GM12878 (cell line): Measurements from ENCODE around the gene KRTAP5-2. TPM values are rescaled to one million over a fixed set of nuclear protein-coding genes. Genes with fewer than 3 reads are reported as not detected.

Source experiments
- ATAC-seq: fragments of 200-7000 bp; cut with Tn5 transposase; 3 replicates; pipeline ENCODE4 v1.9.1; 2020; ENCODE audit warnings: mild to moderate bottlenecking, moderate library complexity
- BruUV-seq: library from RNA; stranded (reverse); fragments of 400-500 nt; replicated peaks from 2 replicates; lab custom pipeline; 2021; lab: Mats Ljungman, UMichigan
- CTCF ChIA-PET: fragments of 300-600 bp; sonication (Branson Sonifier 250); formaldehyde crosslinking; extraction: SDS; loops from one replicate; lab custom pipeline; 2021; ENCODE audit warnings: inconsistent platforms; lab: Yijun Ruan, JAX
- POLR2A ChIA-PET: fragments of 350-600 bp; formaldehyde crosslinking; extraction: SDS; loops from one replicate; lab custom pipeline; 2021; ENCODE audit warnings: inconsistent platforms; lab: Charles Lee
- RAD21 ChIA-PET: fragments of 300-600 bp; sonication (Branson Sonifier 250); formaldehyde crosslinking; loops from one replicate; lab custom pipeline; 2023; ENCODE audit warnings: antibody characterized with exemption; ENCODE audit not compliant: unreplicated experiment; lab: Charles Lee
- SMC1A ChIA-PET: fragments of 300-600 bp; sonication (Branson Sonifier 250); formaldehyde crosslinking; loops from one replicate; lab custom pipeline; 2023; ENCODE audit not compliant: unreplicated experiment, uncharacterized antibody; lab: Charles Lee
- DNase-seq: peaks from one replicate; pipeline ENCODE4 v3.0.0-alpha.2; 2011; ENCODE audit warnings: low read depth, low spot score
- FAIRE-seq: peaks from 3 replicates; lab custom pipeline; 2011; peaks lifted over from hg19 to GRCh38; lab: Jason Lieb, UNC
- H2AFZ ChIP-seq: 2 replicates; pipeline ENCODE4 v1.6.0; 2011; ENCODE audit warnings: low read depth, low read length, control low read depth; ENCODE audit not compliant: control insufficient read depth
- H3K27ac ChIP-seq: 2 replicates; pipeline ENCODE4 v1.5.1; 2011; ENCODE audit warnings: control low read depth; ENCODE audit not compliant: control insufficient read depth, insufficient read depth
- H3K27me3 ChIP-seq, 2 experiments: replicated peaks in 1 of 2; 2 replicates each; pipeline versions ENCODE4 v1.6.0 to v1.6.1; 2011; ENCODE audit warnings: low read length in 1 of 2; ENCODE audit not compliant: control insufficient read depth in 2 of 2, insufficient read depth in 2 of 2
- H3K36me3 ChIP-seq, 2 experiments: 2 replicates each; pipeline ENCODE4 v1.5.1; 2011; ENCODE audit warnings: low read length in 1 of 2; ENCODE audit not compliant: control insufficient read depth in 2 of 2, insufficient read depth in 2 of 2
- H3K4me1 ChIP-seq: 2 replicates; pipeline ENCODE4 v1.6.1; 2011; ENCODE audit warnings: mild to moderate bottlenecking, low read length, moderate library complexity, mixed read lengths; ENCODE audit not compliant: control insufficient read depth, insufficient read depth
- H3K4me2 ChIP-seq: 2 replicates; pipeline ENCODE4 v1.6.0; 2011; ENCODE audit warnings: control low read depth; ENCODE audit not compliant: control insufficient read depth, insufficient read depth
- H3K4me3 ChIP-seq: fragments of 200-600 bp; sonication (generic); 2 replicates; pipeline ENCODE4 v1.5.1; 2016
- H3K79me2 ChIP-seq: 2 replicates; pipeline ENCODE4 v1.6.0; 2011; ENCODE audit warnings: low read length; ENCODE audit not compliant: control insufficient read depth, insufficient read depth
- H3K9ac ChIP-seq: 2 replicates; pipeline ENCODE4 v1.8.0; 2011; ENCODE audit warnings: low read length, control low read depth, mixed read lengths; ENCODE audit not compliant: control insufficient read depth, insufficient read depth
- H3K9me3 ChIP-seq: replicated peaks from 3 replicates; pipeline ENCODE4 v1.5.1; 2011; ENCODE audit warnings: mild to moderate bottlenecking, low read length; ENCODE audit not compliant: control insufficient read depth, insufficient read depth
- H4K20me1 ChIP-seq: 2 replicates; pipeline ENCODE4 v1.6.0; 2011; ENCODE audit not compliant: control insufficient read depth, insufficient read depth
- ATF7 ChIP-seq: fragments of 450-650 bp; IDR thresholded peaks from 2 replicates; pipeline ENCODE4 v1.6.1; 2016; ENCODE audit warnings: low read depth, mild to moderate bottlenecking
- JUND ChIP-seq: IDR thresholded peaks from 2 replicates; pipeline ENCODE4 v1.6.1; 2012; ENCODE audit warnings: low read depth, mild to moderate bottlenecking, low read length, improper control_type of control experiment, moderate library complexity
- SIX5 ChIP-seq: IDR thresholded peaks from 2 replicates; pipeline ENCODE4 v1.6.1; 2011; ENCODE audit warnings: mild to moderate bottlenecking, low read depth, low read length, moderate library complexity; ENCODE audit not compliant: severe bottlenecking
- SPI1 ChIP-seq: IDR thresholded peaks from 2 replicates; pipeline ENCODE4 v1.6.1; 2011; ENCODE audit warnings: low read depth, mild to moderate bottlenecking, low read length, moderate library complexity, borderline replicate concordance; ENCODE audit not compliant: insufficient read depth
- TCF12 ChIP-seq: IDR thresholded peaks from 2 replicates; pipeline ENCODE4 v1.6.1; 2011; ENCODE audit warnings: low read depth, mild to moderate bottlenecking, low read length
- ZNF687 ChIP-seq: fragments of 450-650 bp; IDR thresholded peaks from 2 replicates; pipeline ENCODE4 v1.6.1; 2017; ENCODE audit warnings: mild to moderate bottlenecking, moderate library complexity
- WGBS: methylation state at CpG from one replicate; pipeline ENCODE4 v1.1.6; 2016; ENCODE audit warnings: low lambda C conversion rate; ENCODE audit not compliant: insufficient replicate concordance, insufficient coverage; ENCODE audit errors: missing lambda C conversion rate; 5-methylcytosine and 5-hydroxymethylcytosine counted together
- in situ Hi-C: fragments of 300-500 bp; cut with MboI; formaldehyde crosslinking; loops from 9 replicates; pipeline ENCODE4 v1.14.3; 2018; ENCODE audit warnings: mixed read lengths
- intact Hi-C: fragments of 100-400 bp; cut with micrococcal nuclease; formaldehyde crosslinking; loops from one replicate; pipeline ENCODE4 v1.14.2; 2022; ENCODE audit not compliant: unreplicated experiment
- polyA plus RNA-seq, 11 experiments: library from polyadenylated mRNA; depleted of rRNA in 4 of 11; unstranded in 6 of 11; stranded (reverse) in 5 of 11; fragments of >200 nt; fragmentation: Nextera tagmentation in 4 of 11; fragmentation: Illumina TruSeq in 1 of 11; extraction: Ambion mirVana in 4 of 11; extraction: Trizol in 1 of 11; gene quantifications; 1 replicate in 1 of 11; 2 replicates in 10 of 11; pipeline versions ENCODE4 v1.2.1 to v1.2.3, GENCODE V29; 2011 to 2016; ENCODE audit warnings: inconsistent platforms in 2 of 11, missing spikeins in 2 of 11, low read depth in 1 of 11
- total RNA-seq, 4 experiments: library from RNA; depleted of rRNA in 3 of 4; stranded (reverse); fragments of >200 nt in 3 of 4; fragmentation: Illumina TruSeq in 1 of 4; extraction: Trizol in 1 of 4; gene quantifications; 2 replicates each; pipeline versions ENCODE4 v1.2.1 to v1.2.3, GENCODE V29; 2013 to 2021

KRTAP5-2 gene
- total and polyA plus RNA-seq, 10 of the 15 experiments (the other 5 are each of a cell fraction or from before 2014, with no cell fraction given): not detected

GRCh38 chr11:1547467-1548098 is 50.5 kb downstream of the KRTAP5-2 start:
- in situ Hi-C loops (no loop called here), intact Hi-C loops (no loop called here)
- no peak for DNase-seq
- Histone ChIP-seq H3K9ac (no peak overlapping the region), H3K36me3 (no peaks in the 10 kb centered on the region), H3K27me3 (peaks cover 0 to 4% of the 10 kb centered on the region in 2 experiments; a peak in 2 of 4 replicates), H4K20me1 (no peaks in the 10 kb centered on the region), H3K27ac (no peak overlapping the region), H3K4me1 (no peaks in the 10 kb centered on the region), H3K4me2 (no peak overlapping the region), H3K9me3 (no peaks in the 10 kb centered on the region), H3K4me3 (no peak overlapping the region), H2AFZ (no peak overlapping the region), H3K79me2 (no peaks in the 10 kb centered on the region)
- TF ChIP-seq JUND: no peak
- no peak for TF ChIP-seq ZNF687
- TF ChIP-seq SIX5: no peak
- peak; percentile 15; the same call in 1 of the 2 replicates for TF ChIP-seq SPI1
- TF ChIP-seq ATF7: no peak
- TF ChIP-seq TCF12: no peak
- ATAC-seq: no peak; the same call in 2 of the 3 replicates
- ChIA-PET CTCF (interaction anchor here (0.6 to 1.3 kb wide), 2 partner anchors 21 to 27 kb away, joined by 4 to 10 read pairs; no protein-coding TSS in a partner anchor), RAD21 (interaction anchor here (1.1 to 2.1 kb wide), 2 partner anchors 27 to 35 kb away, joined by 5 to 23 read pairs; no protein-coding TSS in a partner anchor), SMC1A (no interaction called here), POLR2A (no interaction called here)
- no TSS peak for BruUV-seq
- no peak for FAIRE-seq
- 39% methylated on average over 23 of the region's 33 CpGs for WGBS

Other genes with a start within 250 kb of the KRTAP5-2 start
Only the 7 nearest of the 12 such genes appear.
- 12.2 and 12.9 TPM in 2 replicates for gene MOB2, start 111.5 kb downstream of the KRTAP5-2 start, total RNA-seq (2014; rRNA removed)
- 13.5 and 13.9 TPM in 2 replicates for gene MOB2, start 111.5 kb downstream of the KRTAP5-2 start, total RNA-seq (2014; rRNA removed; fragmentation: Illumina TruSeq; extraction: Trizol)
- 15.1 and 17.3 TPM in 2 replicates for gene MOB2, start 111.5 kb downstream of the KRTAP5-2 start, total RNA-seq (2021)
- gene MOB2, start 111.5 kb downstream of the KRTAP5-2 start, polyA plus RNA-seq (2011; rRNA removed): 21.8 and 34.6 TPM in 2 replicates
- gene MOB2, start 111.5 kb downstream of the KRTAP5-2 start, polyA plus RNA-seq (2014; fragmentation: Illumina TruSeq; extraction: Trizol): 12.6 and 21.1 TPM in 2 replicates
- under 1 TPM; 0.10 to 0.49 TPM for gene MOB2, start 111.5 kb downstream of the KRTAP5-2 start, polyA plus RNA-seq (2014; fragmentation: Nextera tagmentation; extraction: Ambion mirVana)
- gene MOB2, start 111.5 kb downstream of the KRTAP5-2 start, polyA plus RNA-seq (2014; rRNA removed): 19.1 and 21.9 TPM in 2 replicates
- 10 to 100 TPM; 15.8 to 17.6 TPM for gene MOB2, start 111.5 kb downstream of the KRTAP5-2 start, polyA plus RNA-seq (2016; fragmentation: Nextera tagmentation; extraction: Ambion mirVana)
- gene DUSP8, start 26.0 kb downstream of the KRTAP5-2 start, total RNA-seq (2014; rRNA removed): not detected in 2 replicates
- not detected in 2 replicates for gene DUSP8, start 26.0 kb downstream of the KRTAP5-2 start, total RNA-seq (2014; rRNA removed; fragmentation: Illumina TruSeq; extraction: Trizol)
- 0.21 and 0.38 TPM in 2 replicates for gene DUSP8, start 26.0 kb downstream of the KRTAP5-2 start, total RNA-seq (2021)
- gene DUSP8, start 26.0 kb downstream of the KRTAP5-2 start, polyA plus RNA-seq (2011; rRNA removed): 0.26 and 1.7 TPM in 2 replicates
- gene DUSP8, start 26.0 kb downstream of the KRTAP5-2 start, polyA plus RNA-seq (2014; fragmentation: Illumina TruSeq; extraction: Trizol): 0.04 TPM in 1 of 2 replicates, not detected in the other
- gene DUSP8, start 26.0 kb downstream of the KRTAP5-2 start, polyA plus RNA-seq (2014; fragmentation: Nextera tagmentation; extraction: Ambion mirVana): not detected
- 0.09 and 0.14 TPM in 2 replicates for gene DUSP8, start 26.0 kb downstream of the KRTAP5-2 start, polyA plus RNA-seq (2014; rRNA removed)
- not detected for gene DUSP8, start 26.0 kb downstream of the KRTAP5-2 start, polyA plus RNA-seq (2016; fragmentation: Nextera tagmentation; extraction: Ambion mirVana)
- gene KRTAP5-1, start 13.0 kb downstream of the KRTAP5-2 start, total RNA-seq (2014; rRNA removed): not detected in 2 replicates
- not detected in 2 replicates for gene KRTAP5-1, start 13.0 kb downstream of the KRTAP5-2 start, total RNA-seq (2014; rRNA removed; fragmentation: Illumina TruSeq; extraction: Trizol)
- not detected in 2 replicates for gene KRTAP5-1, start 13.0 kb downstream of the KRTAP5-2 start, total RNA-seq (2021)
- gene KRTAP5-1, start 13.0 kb downstream of the KRTAP5-2 start, polyA plus RNA-seq (2011; rRNA removed): not detected in 2 replicates
- not detected in 2 replicates for gene KRTAP5-1, start 13.0 kb downstream of the KRTAP5-2 start, polyA plus RNA-seq (2014; fragmentation: Illumina TruSeq; extraction: Trizol)
- gene KRTAP5-1, start 13.0 kb downstream of the KRTAP5-2 start, polyA plus RNA-seq (2014; fragmentation: Nextera tagmentation; extraction: Ambion mirVana): not detected
- gene KRTAP5-1, start 13.0 kb downstream of the KRTAP5-2 start, polyA plus RNA-seq (2014; rRNA removed): not detected in 2 replicates
- gene KRTAP5-1, start 13.0 kb downstream of the KRTAP5-2 start, polyA plus RNA-seq (2016; fragmentation: Nextera tagmentation; extraction: Ambion mirVana): not detected
- gene KRTAP5-3, start 10.2 kb upstream of the KRTAP5-2 start, total RNA-seq (2014; rRNA removed): not detected in 2 replicates
- not detected in 2 replicates for gene KRTAP5-3, start 10.2 kb upstream of the KRTAP5-2 start, total RNA-seq (2014; rRNA removed; fragmentation: Illumina TruSeq; extraction: Trizol)
- gene KRTAP5-3, start 10.2 kb upstream of the KRTAP5-2 start, total RNA-seq (2021): not detected in 2 replicates
- gene KRTAP5-3, start 10.2 kb upstream of the KRTAP5-2 start, polyA plus RNA-seq (2011; rRNA removed): not detected in 2 replicates
- gene KRTAP5-3, start 10.2 kb upstream of the KRTAP5-2 start, polyA plus RNA-seq (2014; fragmentation: Illumina TruSeq; extraction: Trizol): not detected in 2 replicates
- gene KRTAP5-3, start 10.2 kb upstream of the KRTAP5-2 start, polyA plus RNA-seq (2014; fragmentation: Nextera tagmentation; extraction: Ambion mirVana): not detected
- gene KRTAP5-3, start 10.2 kb upstream of the KRTAP5-2 start, polyA plus RNA-seq (2014; rRNA removed): not detected in 2 replicates
- not detected for gene KRTAP5-3, start 10.2 kb upstream of the KRTAP5-2 start, polyA plus RNA-seq (2016; fragmentation: Nextera tagmentation; extraction: Ambion mirVana)
- not detected in 2 replicates for gene KRTAP5-4, start 23.8 kb upstream of the KRTAP5-2 start, total RNA-seq (2014; rRNA removed)
- not detected in 2 replicates for gene KRTAP5-4, start 23.8 kb upstream of the KRTAP5-2 start, total RNA-seq (2014; rRNA removed; fragmentation: Illumina TruSeq; extraction: Trizol)
- not detected in 2 replicates for gene KRTAP5-4, start 23.8 kb upstream of the KRTAP5-2 start, total RNA-seq (2021)
- gene KRTAP5-4, start 23.8 kb upstream of the KRTAP5-2 start, polyA plus RNA-seq (2011; rRNA removed): not detected in 2 replicates
- not detected in 2 replicates for gene KRTAP5-4, start 23.8 kb upstream of the KRTAP5-2 start, polyA plus RNA-seq (2014; fragmentation: Illumina TruSeq; extraction: Trizol)
- gene KRTAP5-4, start 23.8 kb upstream of the KRTAP5-2 start, polyA plus RNA-seq (2014; fragmentation: Nextera tagmentation; extraction: Ambion mirVana): not detected
- gene KRTAP5-4, start 23.8 kb upstream of the KRTAP5-2 start, polyA plus RNA-seq (2014; rRNA removed): not detected in 2 replicates
- not detected for gene KRTAP5-4, start 23.8 kb upstream of the KRTAP5-2 start, polyA plus RNA-seq (2016; fragmentation: Nextera tagmentation; extraction: Ambion mirVana)
- gene KRTAP5-5, start 31.5 kb upstream of the KRTAP5-2 start, total RNA-seq (2014; rRNA removed): not detected in 2 replicates
- gene KRTAP5-5, start 31.5 kb upstream of the KRTAP5-2 start, total RNA-seq (2014; rRNA removed; fragmentation: Illumina TruSeq; extraction: Trizol): not detected in 2 replicates
- gene KRTAP5-5, start 31.5 kb upstream of the KRTAP5-2 start, total RNA-seq (2021): not detected in 2 replicates
- gene KRTAP5-5, start 31.5 kb upstream of the KRTAP5-2 start, polyA plus RNA-seq (2011; rRNA removed): not detected in 2 replicates
- gene KRTAP5-5, start 31.5 kb upstream of the KRTAP5-2 start, polyA plus RNA-seq (2014; fragmentation: Illumina TruSeq; extraction: Trizol): not detected in 2 replicates
- not detected for gene KRTAP5-5, start 31.5 kb upstream of the KRTAP5-2 start, polyA plus RNA-seq (2014; fragmentation: Nextera tagmentation; extraction: Ambion mirVana)
- not detected in 2 replicates for gene KRTAP5-5, start 31.5 kb upstream of the KRTAP5-2 start, polyA plus RNA-seq (2014; rRNA removed)
- gene KRTAP5-5, start 31.5 kb upstream of the KRTAP5-2 start, polyA plus RNA-seq (2016; fragmentation: Nextera tagmentation; extraction: Ambion mirVana): not detected
- not detected in 2 replicates for gene KRTAP5-6, start 98.9 kb upstream of the KRTAP5-2 start, total RNA-seq (2014; rRNA removed)
- not detected in 2 replicates for gene KRTAP5-6, start 98.9 kb upstream of the KRTAP5-2 start, total RNA-seq (2014; rRNA removed; fragmentation: Illumina TruSeq; extraction: Trizol)
- gene KRTAP5-6, start 98.9 kb upstream of the KRTAP5-2 start, total RNA-seq (2021): not detected in 2 replicates
- not detected in 2 replicates for gene KRTAP5-6, start 98.9 kb upstream of the KRTAP5-2 start, polyA plus RNA-seq (2011; rRNA removed)
- gene KRTAP5-6, start 98.9 kb upstream of the KRTAP5-2 start, polyA plus RNA-seq (2014; fragmentation: Illumina TruSeq; extraction: Trizol): not detected in 2 replicates
- gene KRTAP5-6, start 98.9 kb upstream of the KRTAP5-2 start, polyA plus RNA-seq (2014; fragmentation: Nextera tagmentation; extraction: Ambion mirVana): not detected
- not detected in 2 replicates for gene KRTAP5-6, start 98.9 kb upstream of the KRTAP5-2 start, polyA plus RNA-seq (2014; rRNA removed)
- gene KRTAP5-6, start 98.9 kb upstream of the KRTAP5-2 start, polyA plus RNA-seq (2016; fragmentation: Nextera tagmentation; extraction: Ambion mirVana): not detected